ENCODE results near the gene EXOC6.

The EXOC6 gene

DNA sequence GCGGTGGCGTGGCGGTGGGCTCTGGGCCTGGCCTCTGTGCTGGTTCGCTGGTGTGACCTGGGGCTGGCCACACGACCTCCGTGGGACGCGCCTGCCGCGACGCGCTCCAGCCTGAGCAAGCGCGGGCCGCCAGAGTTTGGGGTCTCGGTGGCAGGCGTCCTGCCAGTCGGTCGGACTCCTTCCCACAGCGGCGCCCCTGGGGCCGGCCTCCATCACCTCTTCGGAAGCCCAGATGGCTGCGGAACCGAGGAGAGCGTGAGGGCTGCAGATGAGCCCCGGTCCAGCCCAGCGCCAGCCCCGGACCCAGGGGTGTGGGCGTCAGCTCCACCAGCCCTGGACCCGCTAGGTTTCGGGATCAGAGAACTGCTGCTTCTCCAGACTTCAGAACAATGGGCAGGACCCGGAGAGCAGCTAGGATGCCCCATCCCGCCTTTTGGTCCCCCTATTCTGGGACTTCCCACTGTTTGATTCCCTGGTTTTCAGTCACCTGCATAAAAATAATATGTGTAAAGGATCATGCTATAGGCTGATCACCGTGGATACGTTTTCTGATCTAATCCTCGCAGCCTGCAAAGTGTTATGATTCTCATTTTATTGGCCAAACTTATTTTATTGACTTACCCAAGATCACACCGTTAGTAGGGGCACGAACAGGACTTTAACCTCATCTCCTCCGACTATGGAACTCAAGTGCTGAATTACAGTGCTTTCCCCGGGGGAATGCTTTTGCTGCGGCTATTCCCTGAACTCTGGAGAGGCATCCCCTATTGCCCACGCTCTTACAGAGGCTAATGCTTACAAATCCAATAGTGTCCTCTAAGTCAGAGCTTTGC, 215.0 kb downstream of the EXOC6 start:
- Histone ChIP-seq H3K9me3 (ENCODE audit: control insufficient read depth, insufficient read depth, low read depth, low read length) (no peaks in the 10 kb centered on the region), H3K4me3 (ENCODE audit: low read depth, low read length) (no peak overlapping the region)
- POLR2A ChIA-PET = no interaction called here

DNA sequence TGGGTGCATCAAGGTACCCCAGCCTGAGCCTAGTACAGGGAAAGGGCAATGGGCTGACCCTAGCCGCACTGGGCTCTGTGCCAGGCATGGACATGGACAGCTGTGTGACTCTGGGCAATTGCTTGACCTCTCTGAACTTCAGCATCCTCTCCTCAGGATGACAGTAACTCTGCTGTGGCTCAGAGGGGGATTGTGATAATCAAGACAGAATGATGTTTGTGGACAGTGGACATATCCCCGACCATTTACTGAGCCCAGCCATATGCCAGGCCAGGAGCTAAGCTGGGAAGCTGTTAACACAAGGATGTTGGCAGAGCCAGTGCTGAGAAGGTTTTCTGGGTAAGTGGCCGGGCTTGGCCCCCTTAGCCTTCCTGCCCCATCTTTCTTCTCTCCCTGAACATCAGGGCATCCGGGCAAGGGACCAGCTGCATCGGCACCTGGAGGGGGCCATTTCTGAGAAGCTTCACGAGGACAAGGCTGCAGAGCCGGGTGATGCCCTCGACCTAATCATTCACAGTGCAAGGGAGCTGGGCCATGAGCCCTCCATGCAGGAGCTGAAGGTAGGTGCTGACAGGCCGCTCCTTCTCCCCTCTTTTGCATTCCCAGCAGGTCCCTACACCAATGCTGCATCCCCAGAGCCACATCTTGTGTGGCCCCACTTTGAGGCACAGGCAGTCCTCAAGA, 215.8 kb downstream of the EXOC6 start:
- TF ChIP-seq ZNF133 (tag by site-specific recombination; IDR thresholded peaks at IDR 0.05) = no peak
- peak; percentile 55; the same call in 1 of the 2 replicates for TF ChIP-seq ZNF768 (tag by site-specific recombination; IDR thresholded peaks at IDR 0.05)
- TF ChIP-seq ZNF354C (tag by site-specific recombination; IDR thresholded peaks at IDR 0.05; ENCODE audit: borderline replicate concordance, low read depth) = no peak
- TF ChIP-seq ZNF555 (tag by site-specific recombination; conservative IDR thresholded peaks at IDR 0.05) = no peak
- Histone ChIP-seq H3K9me3 (ENCODE audit: control insufficient read depth, insufficient read depth, low read depth, low read length) (no peaks in the 10 kb centered on the region), H3K36me3 (ENCODE audit: control insufficient read depth in 2 of 2, insufficient read depth in 1 of 2, low read length in 2 of 2) (peaks cover 0 to 22% of the 10 kb centered on the region in 2 experiments; a peak in 1 of 3 replicates), H3K4me3 (ENCODE audit: low read depth, low read length) (no peak overlapping the region), H3K27ac (ENCODE audit: extremely low read depth, low read depth, low read length) (no peak overlapping the region), H3K4me1 (ENCODE audit: control insufficient read depth, insufficient read depth, low read length) (no peaks in the 10 kb centered on the region)
- ChIA-PET CTCF (interaction anchor here (0.6 to 1.3 kb wide), 5 partner anchors 11 to 1426 kb away, joined by 3 to 5 read pairs (median 3); no protein-coding TSS in a partner anchor), POLR2A (no interaction called here)

More for the DNA sequence above, 215.0 kb downstream of the EXOC6 start:
- Histone ChIP-seq H3K27ac (ENCODE audit: extremely low read depth, low read depth, low read length) (no peak overlapping the region), H3K4me1 (ENCODE audit: control insufficient read depth, insufficient read depth, low read length) (no peaks in the 10 kb centered on the region), H3K36me3 (ENCODE audit: control insufficient read depth in 2 of 2, insufficient read depth in 1 of 2, low read length in 2 of 2) (peaks cover 0 to 25% of the 10 kb centered on the region in 2 experiments; a peak in 1 of 3 replicates)
- peak; percentile 80 for TF ChIP-seq ZBTB11 (tag by site-specific recombination; conservative IDR thresholded peaks at IDR 0.05; ENCODE audit: low read depth)
- TF ChIP-seq GLI4 (tag by site-specific recombination; IDR thresholded peaks at IDR 0.05) = no peak
- no peak for TF ChIP-seq ZSCAN30 (tag by site-specific recombination; IDR thresholded peaks at IDR 0.05)
- no peak for TF ChIP-seq SP7 (tag by site-specific recombination; IDR thresholded peaks at IDR 0.05)
- CTCF ChIA-PET = interaction anchor here (0.9 kb wide), 1 partner anchor 17 kb away, joined by 3 read pairs; no protein-coding TSS in a partner anchor

DNA sequence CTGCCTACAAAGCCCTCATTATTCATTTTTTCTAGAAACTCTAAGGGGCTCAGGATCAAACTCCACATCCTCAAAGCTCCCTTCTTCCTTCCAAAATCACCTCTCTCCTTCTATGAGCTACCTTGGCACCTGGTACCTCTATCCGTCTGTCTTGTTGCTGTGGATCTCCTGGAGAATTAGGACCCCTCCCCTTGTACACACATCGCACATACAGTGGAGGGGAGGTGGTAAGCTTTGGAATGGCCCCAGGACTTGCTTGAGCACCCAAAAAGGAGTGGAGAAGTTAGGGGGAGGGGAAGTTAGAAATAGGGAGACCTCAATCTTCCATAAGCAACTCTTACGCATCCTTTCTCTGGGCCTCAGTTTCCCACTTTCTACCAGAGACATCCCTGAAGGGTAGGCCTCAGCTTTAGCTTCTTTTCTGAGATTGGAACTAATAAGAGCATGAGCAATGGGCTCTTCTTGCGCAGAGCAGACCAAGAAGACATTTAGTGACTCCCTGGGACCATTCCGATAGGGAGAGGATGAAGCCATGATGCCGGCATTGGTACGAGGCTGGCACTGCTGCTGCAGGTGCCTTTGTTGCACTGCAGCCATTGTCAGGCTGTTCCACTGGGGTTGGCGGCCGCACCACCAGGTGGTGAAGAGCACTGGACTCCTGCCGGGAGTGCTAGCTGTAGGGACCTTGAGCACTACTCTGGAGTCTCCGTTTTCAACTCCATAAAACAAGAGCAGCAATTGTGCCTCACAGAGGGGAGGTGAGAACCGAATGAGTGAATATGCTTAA, 216.7 kb downstream of the EXOC6 start:
- POLR2A ChIA-PET = no interaction called here
- peak; percentile 59 for TF ChIP-seq ZNF341 (tag by site-specific recombination; IDR thresholded peaks at IDR 0.05; ENCODE audit: low read depth)
- no peak for TF ChIP-seq GFI1B (tag by site-specific recombination; IDR thresholded peaks at IDR 0.05)
- no peaks in the 10 kb centered on the region for H3K9me3 ChIP-seq (ENCODE audit: control insufficient read depth, insufficient read depth, low read depth, low read length)
- H3K36me3 ChIP-seq (ENCODE audit: control insufficient read depth in 2 of 2, insufficient read depth in 1 of 2, low read length in 2 of 2) = peaks cover 0 to 12% of the 10 kb centered on the region in 2 experiments; a peak in 1 of 3 replicates
- no peaks in the 10 kb centered on the region for H3K4me1 ChIP-seq (ENCODE audit: control insufficient read depth, insufficient read depth, low read length)
- no peak overlapping the region for H3K27ac ChIP-seq (ENCODE audit: extremely low read depth, low read depth, low read length)
- H3K4me3 ChIP-seq (ENCODE audit: low read depth, low read length) = no peak overlapping the region
- CTCF ChIA-PET = interaction anchor here (0.5 to 1.7 kb wide), 5 partner anchors 10 to 287 kb away, joined by 3 to 4 read pairs (median 3); no protein-coding TSS in a partner anchor

Measured in HEK293 (cell line).